ENCODE measurements around the gene ERP44.
"Not testable (repeated sequence)": the region's sequence is repeated elsewhere in the genome, so short reads cannot be mapped to it uniquely, and the experiment has no call there.

The ERP44 gene

GRCh38 chr9:100099722-100100042 is 882 bp upstream of the ERP44 start:
- peak in 1 of 3 donors; percentile 12 for DNase-seq

- DNase-seq, result peak; percentile 78 to 83 (median 82)
Observed at GRCh38 chr9:100098046-100098886, 534 bp downstream of the ERP44 start.

- no peak for DNase-seq
Observed at GRCh38 chr9:100096378-100096916, 2.4 kb downstream of the ERP44 start.

- DNase-seq, result not testable (repeated sequence)
Observed at GRCh38 chr9:100094411-100094810, 4.4 kb downstream of the ERP44 start.

- no peak for DNase-seq
Observed at GRCh38 chr9:100092066-100092465, 6.7 kb downstream of the ERP44 start.

GRCh38 chr9:100091650-100092049 is 7.2 kb downstream of the ERP44 start:
- no peak for DNase-seq

- no peak for DNase-seq
Observed at GRCh38 chr9:100090880-100091279, 7.9 kb downstream of the ERP44 start.

- peak; percentile 15 to 49 (median 32) for DNase-seq
Observed at GRCh38 chr9:100088202-100088601, 10.6 kb downstream of the ERP44 start.

GRCh38 chr9:100087218-100087617 is 11.6 kb downstream of the ERP44 start:
- DNase-seq, result no peak

- DNase-seq, result no peak
Observed at GRCh38 chr9:100086097-100086635, 12.6 kb downstream of the ERP44 start.

GRCh38 chr9:100084734-100085133 is 14.1 kb downstream of the ERP44 start:
- DNase-seq, result no peak

GRCh38 chr9:100084128-100084453 is 14.7 kb downstream of the ERP44 start:
- DNase-seq, result no peak

- no peak for DNase-seq
Observed at GRCh38 chr9:100083448-100084127, 15.2 kb downstream of the ERP44 start.

- DNase-seq, result no peak
Observed at GRCh38 chr9:100082782-100083181, 16.0 kb downstream of the ERP44 start.

GRCh38 chr9:100076256-100076655 is 22.5 kb downstream of the ERP44 start:
- DNase-seq, result not testable (repeated sequence)

- no peak for DNase-seq
Observed at GRCh38 chr9:100074989-100075388, 23.8 kb downstream of the ERP44 start.

- DNase-seq, result no peak
Observed at GRCh38 chr9:100074093-100074492, 24.7 kb downstream of the ERP44 start.

- no peak for DNase-seq
Observed at GRCh38 chr9:100072805-100073204, 26.0 kb downstream of the ERP44 start.

GRCh38 chr9:100071271-100071670 is 27.5 kb downstream of the ERP44 start:
- DNase-seq, result no peak

GRCh38 chr9:100070104-100071041 is 28.4 kb downstream of the ERP44 start:
- no peak for DNase-seq

- DNase-seq, result not testable (repeated sequence)
Observed at GRCh38 chr9:100069068-100069467, 29.7 kb downstream of the ERP44 start.

- DNase-seq, result not testable (repeated sequence)
Observed at GRCh38 chr9:100067990-100068389, 30.8 kb downstream of the ERP44 start.

- DNase-seq, result peak; percentile 35 to 54 (median 46)
Observed at GRCh38 chr9:100066539-100066938, 32.3 kb downstream of the ERP44 start.
